ENCODE measurements around the gene DNAH10.

DNAH10 gene

DNA sequence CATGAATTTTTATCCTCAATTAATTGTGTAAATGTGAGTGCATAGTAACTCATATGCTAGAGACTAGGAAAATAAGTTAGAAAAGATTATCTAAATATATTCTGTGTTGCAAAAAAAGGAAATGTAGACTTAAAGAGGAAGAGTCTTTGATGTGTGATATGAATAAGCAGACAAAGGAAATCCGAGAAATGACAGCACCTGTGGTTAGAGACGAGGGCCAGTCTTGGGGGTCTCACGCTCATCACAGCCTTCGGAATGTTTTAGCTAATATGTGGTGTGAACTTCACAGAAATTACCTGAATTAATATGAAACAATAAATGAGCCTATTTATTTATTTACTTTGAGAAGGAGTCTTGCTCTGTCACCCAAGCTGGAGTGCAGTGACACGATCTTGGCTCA is 38.3 kb upstream of the DNAH10 start:
- Histone ChIP-seq H3K27me3 (ENCODE audit: insufficient read depth, poor library complexity, severe bottlenecking) (no peaks in the 10 kb centered on the region), H3K9me3 (ENCODE audit: severe bottlenecking) (no peaks in the 10 kb centered on the region), H3K27ac (ENCODE audit: poor library complexity, severe bottlenecking) (no peak overlapping the region), H3K36me3 (ENCODE audit: low read depth) (peaks cover 45% of the 10 kb centered on the region), H3K4me1 (ENCODE audit: insufficient read depth, poor library complexity, severe bottlenecking) (peaks cover 4% of the 10 kb centered on the region), H3K4me3 (ENCODE audit: severe bottlenecking) (no peak overlapping the region)
- no peak for ATAC-seq (ENCODE audit: low read depth)
- no peak for DNase-seq (ENCODE audit: low spot score)
- TF ChIP-seq, protein P1, sequence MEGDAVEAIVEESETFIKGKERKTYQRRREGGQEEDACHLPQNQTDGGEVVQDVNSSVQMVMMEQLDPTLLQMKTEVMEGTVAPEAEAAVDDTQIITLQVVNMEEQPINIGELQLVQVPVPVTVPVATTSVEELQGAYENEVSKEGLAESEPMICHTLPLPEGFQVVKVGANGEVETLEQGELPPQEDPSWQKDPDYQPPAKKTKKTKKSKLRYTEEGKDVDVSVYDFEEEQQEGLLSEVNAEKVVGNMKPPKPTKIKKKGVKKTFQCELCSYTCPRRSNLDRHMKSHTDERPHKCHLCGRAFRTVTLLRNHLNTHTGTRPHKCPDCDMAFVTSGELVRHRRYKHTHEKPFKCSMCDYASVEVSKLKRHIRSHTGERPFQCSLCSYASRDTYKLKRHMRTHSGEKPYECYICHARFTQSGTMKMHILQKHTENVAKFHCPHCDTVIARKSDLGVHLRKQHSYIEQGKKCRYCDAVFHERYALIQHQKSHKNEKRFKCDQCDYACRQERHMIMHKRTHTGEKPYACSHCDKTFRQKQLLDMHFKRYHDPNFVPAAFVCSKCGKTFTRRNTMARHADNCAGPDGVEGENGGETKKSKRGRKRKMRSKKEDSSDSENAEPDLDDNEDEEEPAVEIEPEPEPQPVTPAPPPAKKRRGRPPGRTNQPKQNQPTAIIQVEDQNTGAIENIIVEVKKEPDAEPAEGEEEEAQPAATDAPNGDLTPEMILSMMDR (IDR thresholded peaks at IDR 0.05; ENCODE audit: poor library complexity, severe bottlenecking) = no peak

DNA sequence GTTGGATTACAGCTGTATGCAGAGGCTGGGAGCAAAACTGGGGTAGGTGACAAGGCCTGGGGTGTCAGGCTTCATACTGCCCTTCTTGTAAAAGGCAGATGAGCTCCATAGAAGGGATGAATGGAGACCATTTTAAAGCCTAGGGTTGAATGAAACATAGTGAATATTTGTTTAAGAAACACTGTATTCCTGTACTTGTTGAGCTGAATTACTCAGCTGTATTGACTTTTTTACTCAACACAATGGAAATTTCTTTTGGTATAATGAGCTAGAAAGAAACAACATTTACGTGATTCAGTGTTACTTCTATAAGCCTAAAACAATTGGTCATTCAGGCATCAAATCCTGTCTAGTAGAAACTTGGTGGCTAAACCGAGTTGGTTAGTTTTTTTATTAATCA is 35.9 kb upstream of the DNAH10 start:
- DNase-seq (ENCODE audit: low spot score) (no peak), ATAC-seq (ENCODE audit: low read depth) (no peak)
- TF ChIP-seq, protein P1 (IDR thresholded peaks at IDR 0.05; ENCODE audit: poor library complexity, severe bottlenecking) = no peak
- Histone ChIP-seq H3K4me3 (ENCODE audit: severe bottlenecking) (no peak overlapping the region), H3K36me3 (ENCODE audit: low read depth) (peaks cover 45% of the 10 kb centered on the region), H3K4me1 (ENCODE audit: insufficient read depth, poor library complexity, severe bottlenecking) (no peaks in the 10 kb centered on the region), H3K9me3 (ENCODE audit: severe bottlenecking) (no peaks in the 10 kb centered on the region), H3K27ac (ENCODE audit: poor library complexity, severe bottlenecking) (no peak overlapping the region), H3K27me3 (ENCODE audit: insufficient read depth, poor library complexity, severe bottlenecking) (no peaks in the 10 kb centered on the region)

DNA sequence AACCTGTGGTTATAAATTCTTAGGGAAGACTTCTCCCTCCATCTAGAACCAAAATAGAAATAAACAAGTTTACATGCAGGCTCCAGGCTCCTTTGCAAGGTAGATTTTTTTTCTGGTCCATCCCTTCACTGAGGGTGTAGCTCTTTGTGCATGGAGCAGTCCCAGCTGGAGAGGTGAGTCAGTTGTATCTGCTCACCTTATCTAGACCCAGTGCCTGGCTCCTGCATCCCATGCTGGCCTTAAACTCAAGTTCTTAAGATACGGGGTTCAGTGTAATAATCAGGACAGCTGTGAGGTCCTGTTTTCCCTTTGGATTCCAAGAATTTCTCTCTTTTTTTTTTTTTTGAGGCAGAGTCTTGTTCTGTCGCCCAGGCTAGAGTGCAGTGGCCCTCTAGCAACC is 35.1 kb upstream of the DNAH10 start:
- Histone ChIP-seq H3K27me3 (ENCODE audit: insufficient read depth, poor library complexity, severe bottlenecking) (no peaks in the 10 kb centered on the region), H3K4me1 (ENCODE audit: insufficient read depth, poor library complexity, severe bottlenecking) (no peaks in the 10 kb centered on the region), H3K36me3 (ENCODE audit: low read depth) (peaks cover 47% of the 10 kb centered on the region), H3K4me3 (ENCODE audit: severe bottlenecking) (no peak overlapping the region), H3K9me3 (ENCODE audit: severe bottlenecking) (no peaks in the 10 kb centered on the region), H3K27ac (ENCODE audit: poor library complexity, severe bottlenecking) (no peak overlapping the region)
- ATAC-seq (ENCODE audit: low read depth) (no peak), DNase-seq (ENCODE audit: low spot score) (no peak)
- TF ChIP-seq, protein P1 (IDR thresholded peaks at IDR 0.05; ENCODE audit: poor library complexity, severe bottlenecking) = no peak

DNA sequence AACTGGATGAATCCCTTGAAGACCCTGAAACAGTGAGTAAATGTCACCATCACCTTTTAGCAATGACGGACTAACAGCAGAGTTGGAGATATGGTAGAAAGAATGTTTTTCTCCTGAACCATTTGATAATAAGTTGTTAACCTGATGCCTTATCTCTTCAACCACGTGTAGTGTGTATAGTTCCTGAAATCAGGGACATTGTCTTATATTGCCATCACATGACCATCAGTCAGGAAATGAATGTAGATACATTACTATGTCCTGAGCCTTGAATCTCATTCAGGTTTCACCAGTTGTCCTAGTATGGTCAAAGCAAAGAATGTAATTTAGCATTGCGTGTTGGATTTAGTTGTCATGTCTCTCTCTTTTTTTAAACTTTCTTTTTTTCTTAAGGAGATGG is 34.2 kb upstream of the DNAH10 start:
- H3K9me3 ChIP-seq (ENCODE audit: severe bottlenecking) = no peaks in the 10 kb centered on the region
- TF ChIP-seq, protein P1 (IDR thresholded peaks at IDR 0.05; ENCODE audit: poor library complexity, severe bottlenecking) = no peak
- no peaks in the 10 kb centered on the region for H3K27me3 ChIP-seq (ENCODE audit: insufficient read depth, poor library complexity, severe bottlenecking)
- H3K4me3 ChIP-seq (ENCODE audit: severe bottlenecking) = no peak overlapping the region
- DNase-seq (ENCODE audit: low spot score) (no peak), ATAC-seq (ENCODE audit: low read depth) (no peak)
- no peak overlapping the region for H3K27ac ChIP-seq (ENCODE audit: poor library complexity, severe bottlenecking)
- no peaks in the 10 kb centered on the region for H3K4me1 ChIP-seq (ENCODE audit: insufficient read depth, poor library complexity, severe bottlenecking)
- H3K36me3 ChIP-seq (ENCODE audit: low read depth) = peaks cover 42% of the 10 kb centered on the region

DNA sequence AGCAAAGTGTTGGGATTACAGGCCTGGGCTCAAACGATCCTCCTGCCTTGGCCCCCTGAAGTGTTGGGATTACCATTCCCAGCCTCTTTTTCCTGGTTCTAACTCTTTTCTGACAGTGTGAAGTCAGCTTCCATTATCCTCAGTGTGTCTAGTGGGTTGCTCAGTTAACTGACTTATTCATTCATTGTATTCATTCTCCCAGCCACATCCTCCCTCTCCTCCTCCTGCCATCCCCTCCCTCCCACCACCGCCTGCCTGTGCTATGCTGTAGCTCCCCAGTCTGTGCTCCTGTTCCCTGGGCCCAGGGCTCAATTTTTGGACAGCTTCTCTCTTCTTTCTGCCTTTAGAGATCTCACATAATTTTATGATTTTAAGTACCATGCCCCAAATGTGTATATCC is 30.5 kb upstream of the DNAH10 start:
- H3K36me3 ChIP-seq (ENCODE audit: low read depth) = peaks cover 49% of the 10 kb centered on the region
- H3K9me3 ChIP-seq (ENCODE audit: severe bottlenecking) = no peaks in the 10 kb centered on the region
- ATAC-seq (ENCODE audit: low read depth) = no peak
- H3K4me3 ChIP-seq (ENCODE audit: severe bottlenecking) = no peak overlapping the region
- DNase-seq (ENCODE audit: low spot score) = no peak
- TF ChIP-seq, protein P1 (IDR thresholded peaks at IDR 0.05; ENCODE audit: poor library complexity, severe bottlenecking) = no peak
- no peaks in the 10 kb centered on the region for H3K4me1 ChIP-seq (ENCODE audit: insufficient read depth, poor library complexity, severe bottlenecking)
- no peak overlapping the region for H3K27ac ChIP-seq (ENCODE audit: poor library complexity, severe bottlenecking)
- no peaks in the 10 kb centered on the region for H3K27me3 ChIP-seq (ENCODE audit: insufficient read depth, poor library complexity, severe bottlenecking)
